GM12873 (cell line): Measurements from ENCODE around the gene PAK4.

ENCODE experiments used
- TF ChIP-seq, protein P1 (sequence below): IDR thresholded peaks from 2 replicates; pipeline ENCODE4 v1.5.1; 2012; ENCODE audit warnings: low read depth, mild to moderate bottlenecking, moderate library complexity, low read length, control low read depth; ENCODE audit not compliant: insufficient read depth; ENCODE audit errors: missing control alignments

Gene PAK4

DNA sequence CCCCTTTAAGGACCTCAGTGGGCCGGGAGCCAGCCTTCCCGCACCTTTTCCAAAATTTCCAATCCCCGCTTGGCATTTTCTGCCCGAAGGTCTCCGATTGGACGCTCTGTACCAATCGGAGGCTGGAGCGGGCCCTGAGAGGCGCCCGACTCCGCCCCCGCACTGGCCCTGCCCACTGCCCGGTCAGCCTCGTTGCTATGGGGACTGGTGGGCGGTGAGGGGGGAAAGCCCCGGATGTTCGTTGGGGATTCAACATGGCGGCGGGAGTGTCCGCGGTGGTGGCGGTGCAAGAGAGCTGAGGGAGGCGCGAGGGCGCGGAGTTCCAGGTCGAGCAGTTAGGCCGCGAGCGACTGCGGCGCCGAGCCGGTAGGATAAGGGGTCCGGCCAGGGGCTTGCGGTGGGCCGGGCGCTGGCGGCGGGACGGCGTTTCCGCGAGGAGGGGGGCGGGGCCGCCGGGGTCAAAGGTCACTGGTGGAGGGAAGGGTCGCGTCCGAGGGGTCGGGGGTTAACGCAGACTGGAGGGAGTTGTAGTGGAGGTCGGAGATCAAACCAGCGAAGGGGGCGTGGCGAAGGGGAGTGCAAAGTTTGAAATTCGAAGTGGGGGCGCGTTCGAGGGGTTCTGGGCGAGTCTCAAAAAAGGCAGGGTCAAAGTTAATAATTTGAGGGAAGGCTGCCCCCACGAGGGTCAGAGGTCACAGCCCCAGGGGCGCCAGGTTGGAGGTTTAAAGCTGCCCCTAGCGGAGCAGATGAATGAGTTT, at the start of gene PAK4:
Gene PAK4, plus strand, starts transcription at position 233 of the 758 bp plus-strand sequence. CDS start 43,768 bp downstream, outside the sequence.
- TF ChIP-seq, protein P1, sequence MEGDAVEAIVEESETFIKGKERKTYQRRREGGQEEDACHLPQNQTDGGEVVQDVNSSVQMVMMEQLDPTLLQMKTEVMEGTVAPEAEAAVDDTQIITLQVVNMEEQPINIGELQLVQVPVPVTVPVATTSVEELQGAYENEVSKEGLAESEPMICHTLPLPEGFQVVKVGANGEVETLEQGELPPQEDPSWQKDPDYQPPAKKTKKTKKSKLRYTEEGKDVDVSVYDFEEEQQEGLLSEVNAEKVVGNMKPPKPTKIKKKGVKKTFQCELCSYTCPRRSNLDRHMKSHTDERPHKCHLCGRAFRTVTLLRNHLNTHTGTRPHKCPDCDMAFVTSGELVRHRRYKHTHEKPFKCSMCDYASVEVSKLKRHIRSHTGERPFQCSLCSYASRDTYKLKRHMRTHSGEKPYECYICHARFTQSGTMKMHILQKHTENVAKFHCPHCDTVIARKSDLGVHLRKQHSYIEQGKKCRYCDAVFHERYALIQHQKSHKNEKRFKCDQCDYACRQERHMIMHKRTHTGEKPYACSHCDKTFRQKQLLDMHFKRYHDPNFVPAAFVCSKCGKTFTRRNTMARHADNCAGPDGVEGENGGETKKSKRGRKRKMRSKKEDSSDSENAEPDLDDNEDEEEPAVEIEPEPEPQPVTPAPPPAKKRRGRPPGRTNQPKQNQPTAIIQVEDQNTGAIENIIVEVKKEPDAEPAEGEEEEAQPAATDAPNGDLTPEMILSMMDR, result no peak

DNA sequence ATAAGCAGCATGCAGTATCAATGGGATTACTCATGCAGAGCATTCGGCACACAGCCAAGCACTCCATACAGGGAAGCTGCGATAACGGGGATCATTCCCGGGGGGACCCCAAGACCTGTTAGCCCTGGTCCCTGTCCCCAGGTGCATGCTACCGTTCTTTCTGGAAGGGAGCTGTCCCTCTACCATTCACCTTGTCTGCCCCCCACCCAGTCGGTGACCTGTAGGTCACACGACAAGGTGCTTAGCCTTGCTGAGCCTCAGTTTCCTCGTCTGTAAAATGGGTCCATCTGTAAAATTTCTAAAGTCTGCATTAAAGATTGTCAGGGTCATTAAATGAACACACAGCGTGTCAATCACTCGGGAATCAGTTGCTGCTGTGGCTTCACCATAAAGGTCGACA, 48.3 kb upstream of the PAK4 start:
- TF ChIP-seq, protein P1, result no peak

DNA sequence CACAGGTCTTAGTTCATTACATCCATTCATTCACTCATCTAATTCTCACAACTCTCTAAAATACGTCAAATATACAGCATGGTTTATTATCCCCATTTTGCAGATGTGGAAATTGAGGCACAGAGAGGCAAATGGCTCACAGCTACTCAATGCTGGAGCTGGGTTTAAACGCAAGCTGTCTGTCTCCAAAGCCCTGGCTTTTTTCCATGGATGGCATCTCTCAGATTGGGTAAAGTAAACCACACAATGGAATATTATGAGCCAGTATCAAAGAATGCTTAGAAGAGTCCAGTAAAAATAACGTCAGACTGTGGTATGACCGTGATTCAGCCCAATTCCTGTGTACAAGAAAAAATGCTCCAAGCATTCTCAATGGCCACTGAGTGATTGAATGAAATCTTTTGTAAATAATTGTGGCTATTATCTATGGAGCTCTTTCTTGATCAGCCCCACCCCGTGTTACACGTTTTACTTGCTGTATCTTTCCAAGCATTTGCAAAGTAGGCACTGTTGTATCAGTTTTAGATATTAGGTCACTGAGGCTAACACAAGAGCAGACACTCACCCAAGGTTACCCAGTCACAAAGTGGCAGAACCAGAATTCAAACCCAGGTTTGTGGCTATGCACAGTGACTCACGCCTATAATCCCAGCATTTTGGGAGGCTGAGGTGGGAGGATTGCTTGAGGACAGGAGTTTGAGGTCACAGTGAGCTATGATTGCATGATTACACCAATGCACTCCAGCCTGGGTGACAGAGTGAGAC, 47.0 kb upstream of the PAK4 start:
- TF ChIP-seq, protein P1, result no peak

DNA sequence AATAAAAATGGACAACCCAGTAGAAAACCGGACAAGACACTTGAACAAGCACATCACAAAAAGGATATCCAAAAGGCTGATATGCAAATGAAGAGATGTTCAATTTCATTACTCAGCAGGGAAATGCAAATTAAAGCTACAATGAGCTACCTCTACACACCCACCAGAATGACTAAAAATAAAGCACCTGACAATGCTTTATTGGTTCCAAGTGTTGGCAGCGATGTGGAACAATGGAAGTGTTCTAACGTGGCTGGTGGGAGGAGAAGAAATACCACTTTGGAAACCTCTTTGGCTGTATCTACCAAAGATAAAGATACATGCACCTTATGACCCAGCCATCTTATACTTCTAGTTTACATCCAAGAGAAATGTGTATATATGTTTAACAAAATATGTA, 45.2 kb upstream of the PAK4 start:
- TF ChIP-seq, protein P1, result no peak

- TF ChIP-seq, protein P1, result no peak
Measured at GRCh38 chr19:39082167-39082566, 43.4 kb upstream of the PAK4 start.

DNA sequence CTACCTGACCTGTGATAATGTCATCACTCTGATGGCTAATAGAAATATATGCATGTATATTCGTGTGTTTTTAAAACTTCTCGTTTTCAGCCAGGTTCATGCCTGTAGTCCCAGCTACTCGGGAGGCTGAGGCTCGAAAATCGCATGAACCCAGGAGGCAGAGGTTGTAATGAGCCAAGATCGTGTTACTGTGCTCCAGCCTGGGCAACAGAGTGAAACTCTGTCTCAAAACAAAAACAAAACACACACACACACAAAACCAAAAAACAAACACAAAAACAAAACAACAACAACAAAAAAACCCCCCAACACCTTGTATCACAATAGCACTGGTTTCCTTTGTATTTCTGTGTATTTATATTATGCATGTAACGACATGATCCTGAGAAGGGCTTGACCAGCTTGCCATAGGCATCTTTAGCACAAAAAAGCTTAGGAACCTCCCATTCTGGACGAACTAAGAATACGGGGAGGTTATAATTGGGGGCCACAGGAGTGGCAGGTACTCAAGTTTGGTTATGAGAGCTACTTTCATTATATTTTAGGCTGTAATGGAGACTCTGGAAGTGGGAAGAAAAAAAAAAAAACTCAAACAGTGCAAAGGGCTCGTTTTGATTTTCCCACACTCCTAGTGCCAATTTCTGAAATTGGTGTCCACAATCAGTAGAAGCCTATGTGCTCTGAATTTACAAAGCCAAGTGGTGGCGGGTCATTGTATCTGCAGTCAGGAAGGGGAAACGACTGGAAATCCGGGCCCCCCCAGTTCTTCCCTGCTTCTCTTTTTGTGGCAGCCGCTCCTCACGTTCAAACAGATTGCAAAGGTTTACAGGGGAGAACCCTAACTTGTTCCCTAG, 42.6 kb upstream of the PAK4 start:
- TF ChIP-seq, protein P1, result no peak
